SJSA1 (cell line): ENCODE measurements around the gene PRKD3. TPM values are rescaled to one million over a fixed set of nuclear protein-coding genes. Genes with fewer than 3 reads are reported as not detected.

Experiments used
- DNase-seq, 2 experiments: peaks; one replicate each; pipeline ENCODE4 v3.0.0-alpha.2; 2015 to 2020; ENCODE audit warnings: low spot score in 2 of 2, low read depth in 1 of 2
- H3K27ac ChIP-seq: fragments of 250-450 bp; sonication (Bioruptor Pico); 2 replicates; pipeline ENCODE4 v1.5.1; 2020; ENCODE audit warnings: mild to moderate bottlenecking, moderate library complexity
- H3K27me3 ChIP-seq: fragments of 250-450 bp; sonication (Bioruptor Pico); replicated peaks from 2 replicates; pipeline ENCODE4 v1.5.1; 2020; ENCODE audit warnings: mild to moderate bottlenecking, moderate library complexity
- H3K36me3 ChIP-seq: fragments of 250-450 bp; sonication (Bioruptor Pico); 2 replicates; pipeline ENCODE4 v1.5.1; 2020; ENCODE audit warnings: mild to moderate bottlenecking
- H3K4me1 ChIP-seq: fragments of 250-450 bp; sonication (Bioruptor Pico); replicated peaks from 2 replicates; pipeline ENCODE4 v1.6.1; 2021; ENCODE audit warnings: mild to moderate bottlenecking
- H3K4me3 ChIP-seq: fragments of 250-450 bp; sonication (Bioruptor Pico); 2 replicates; pipeline ENCODE4 v1.5.1; 2020; ENCODE audit warnings: mild to moderate bottlenecking
- H3K9me3 ChIP-seq: fragments of 250-450 bp; sonication (Bioruptor Pico); replicated peaks from 2 replicates; pipeline ENCODE4 v1.5.1; 2020; ENCODE audit warnings: mild to moderate bottlenecking
- total RNA-seq: library from RNA; depleted of rRNA; stranded (reverse); fragments of >200 nt; shearing (Covaris generic); gene quantifications from 2 replicates; pipeline ENCODE4 v1.2.3, GENCODE V29; 2014

PRKD3 gene
- total RNA-seq, 1 experiment from 2014 or later: 78.9 TPM

GRCh38 chr2:37333256-37333655 is 8.6 kb upstream of the PRKD3 start:
- Histone ChIP-seq H3K27me3 (no peaks in the 10 kb centered on the region; the same call in 1 of the 2 replicates), H3K4me3 (no peak overlapping the region), H3K9me3 (no peaks in the 10 kb centered on the region), H3K36me3 (no peaks in the 10 kb centered on the region), H3K27ac (no peak overlapping the region), H3K4me1 (no peaks in the 10 kb centered on the region)
- DNase-seq: no peak

GRCh38 chr2:37332560-37332959 is 7.9 kb upstream of the PRKD3 start:
- Histone ChIP-seq H3K9me3 (no peaks in the 10 kb centered on the region), H3K27me3 (no peaks in the 10 kb centered on the region; the same call in 1 of the 2 replicates), H3K27ac (no peak overlapping the region), H3K36me3 (no peaks in the 10 kb centered on the region), H3K4me1 (no peaks in the 10 kb centered on the region), H3K4me3 (no peak overlapping the region)
- no peak for DNase-seq

GRCh38 chr2:37330681-37331080 is 6.0 kb upstream of the PRKD3 start:
- H3K36me3 ChIP-seq: no peaks in the 10 kb centered on the region
- no peak overlapping the region for H3K27ac ChIP-seq
- no peak overlapping the region for H3K4me3 ChIP-seq
- no peaks in the 10 kb centered on the region for H3K9me3 ChIP-seq
- H3K4me1 ChIP-seq: peaks cover 9% of the 10 kb centered on the region
- DNase-seq: no peak
- H3K27me3 ChIP-seq: no peaks in the 10 kb centered on the region

GRCh38 chr2:37326866-37327634 is 2.4 kb upstream of the PRKD3 start:
- no peaks in the 10 kb centered on the region; the same call in 1 of the 2 replicates for H3K9me3 ChIP-seq
- no peak overlapping the region for H3K27ac ChIP-seq
- no peak overlapping the region for H3K4me3 ChIP-seq
- no peaks in the 10 kb centered on the region for H3K27me3 ChIP-seq
- DNase-seq: no peak
- H3K4me1 ChIP-seq: peaks cover 25% of the 10 kb centered on the region
- peaks cover 17% of the 10 kb centered on the region for H3K36me3 ChIP-seq

GRCh38 chr2:37326285-37326684 is 1.7 kb upstream of the PRKD3 start:
- Histone ChIP-seq H3K27me3 (no peaks in the 10 kb centered on the region), H3K4me3 (no peak overlapping the region), H3K4me1 (peaks cover 31% of the 10 kb centered on the region), H3K9me3 (no peaks in the 10 kb centered on the region; the same call in 1 of the 2 replicates), H3K27ac (peak overlapping the region; percentile 72), H3K36me3 (peaks cover 24% of the 10 kb centered on the region)
- DNase-seq: peak; percentile 59 to 66

- Histone ChIP-seq H3K9me3 (no peaks in the 10 kb centered on the region; the same call in 1 of the 2 replicates), H3K27me3 (no peaks in the 10 kb centered on the region), H3K4me3 (peak overlapping the region; percentile 89), H3K27ac (peak overlapping the region; percentile 72), H3K4me1 (peaks cover 31% of the 10 kb centered on the region), H3K36me3 (peaks cover 30% of the 10 kb centered on the region)
- no peak for DNase-seq
Measured at GRCh38 chr2:37325625-37326071, 1.0 kb upstream of the PRKD3 start.

GRCh38 chr2:37324536-37324785 is 172 bp downstream of the PRKD3 start:
- no peaks in the 10 kb centered on the region; the same call in 1 of the 2 replicates for H3K9me3 ChIP-seq
- DNase-seq: peak in 1 of 2 experiments; percentile 88
- peaks cover 31% of the 10 kb centered on the region for H3K4me1 ChIP-seq
- H3K36me3 ChIP-seq: peaks cover 37% of the 10 kb centered on the region
- peak overlapping the region; percentile 72 for H3K27ac ChIP-seq
- peak overlapping the region; percentile 89 for H3K4me3 ChIP-seq
- no peaks in the 10 kb centered on the region for H3K27me3 ChIP-seq

- H3K4me3 ChIP-seq: peak overlapping the region; percentile 89
- no peaks in the 10 kb centered on the region; the same call in 1 of the 2 replicates for H3K9me3 ChIP-seq
- H3K27me3 ChIP-seq: no peaks in the 10 kb centered on the region
- H3K27ac ChIP-seq: peak overlapping the region; percentile 72
- peaks cover 33% of the 10 kb centered on the region for H3K4me1 ChIP-seq
- H3K36me3 ChIP-seq: peaks cover 40% of the 10 kb centered on the region
- DNase-seq: peak in 1 of 2 experiments; percentile 58
Measured at GRCh38 chr2:37323781-37324535, 675 bp downstream of the PRKD3 start.

- Histone ChIP-seq H3K9me3 (no peaks in the 10 kb centered on the region; the same call in 1 of the 2 replicates), H3K27me3 (no peaks in the 10 kb centered on the region), H3K27ac (peak overlapping the region; percentile 72), H3K36me3 (peaks cover 45% of the 10 kb centered on the region), H3K4me3 (peak overlapping the region; percentile 89), H3K4me1 (peaks cover 35% of the 10 kb centered on the region)
- peak in 1 of 2 experiments; percentile 43 for DNase-seq
Measured at GRCh38 chr2:37323176-37323780, 1.4 kb downstream of the PRKD3 start.

GRCh38 chr2:37322368-37322767 is 2.3 kb downstream of the PRKD3 start:
- Histone ChIP-seq H3K4me3 (no peak overlapping the region), H3K4me1 (peaks cover 35% of the 10 kb centered on the region), H3K9me3 (no peaks in the 10 kb centered on the region; the same call in 1 of the 2 replicates), H3K36me3 (peaks cover 47% of the 10 kb centered on the region), H3K27me3 (no peaks in the 10 kb centered on the region), H3K27ac (no peak overlapping the region)
- DNase-seq: no peak

- H3K9me3 ChIP-seq: no peaks in the 10 kb centered on the region; the same call in 1 of the 2 replicates
- peaks cover 55% of the 10 kb centered on the region for H3K36me3 ChIP-seq
- no peaks in the 10 kb centered on the region for H3K27me3 ChIP-seq
- DNase-seq: no peak
- H3K4me3 ChIP-seq: no peak overlapping the region
- H3K4me1 ChIP-seq: peaks cover 28% of the 10 kb centered on the region
- H3K27ac ChIP-seq: no peak overlapping the region
Measured at GRCh38 chr2:37321029-37321682, 3.5 kb downstream of the PRKD3 start.

GRCh38 chr2:37319754-37320609 is 4.7 kb downstream of the PRKD3 start:
- H3K9me3 ChIP-seq: no peaks in the 10 kb centered on the region; the same call in 1 of the 2 replicates
- no peak for DNase-seq

GRCh38 chr2:37318401-37318800 is 6.2 kb downstream of the PRKD3 start:
- peaks cover 62% of the 10 kb centered on the region for H3K36me3 ChIP-seq
- H3K27me3 ChIP-seq: no peaks in the 10 kb centered on the region
- no peak overlapping the region for H3K27ac ChIP-seq
- H3K9me3 ChIP-seq: no peaks in the 10 kb centered on the region
- no peak for DNase-seq
- peaks cover 17% of the 10 kb centered on the region for H3K4me1 ChIP-seq
- H3K4me3 ChIP-seq: no peak overlapping the region

More at GRCh38 chr2:37319754-37320609, 4.7 kb downstream of the PRKD3 start:
- peaks cover 19% of the 10 kb centered on the region for H3K4me1 ChIP-seq
- no peak overlapping the region for H3K4me3 ChIP-seq
- H3K36me3 ChIP-seq: peaks cover 63% of the 10 kb centered on the region
- no peaks in the 10 kb centered on the region for H3K27me3 ChIP-seq
- no peak overlapping the region for H3K27ac ChIP-seq
